Measurements from ENCODE around the gene NTM. TPM values are rescaled to one million over a fixed set of nuclear protein-coding genes. Genes with fewer than 3 reads are reported as not detected.
A peak's percentile ranks its signal among the peaks of the same experiment; 100 is the strongest.

Gene NTM
- total and polyA plus RNA-seq, 2 donors from 2014 or later, result 0.92 to 10.3 TPM

DNA sequence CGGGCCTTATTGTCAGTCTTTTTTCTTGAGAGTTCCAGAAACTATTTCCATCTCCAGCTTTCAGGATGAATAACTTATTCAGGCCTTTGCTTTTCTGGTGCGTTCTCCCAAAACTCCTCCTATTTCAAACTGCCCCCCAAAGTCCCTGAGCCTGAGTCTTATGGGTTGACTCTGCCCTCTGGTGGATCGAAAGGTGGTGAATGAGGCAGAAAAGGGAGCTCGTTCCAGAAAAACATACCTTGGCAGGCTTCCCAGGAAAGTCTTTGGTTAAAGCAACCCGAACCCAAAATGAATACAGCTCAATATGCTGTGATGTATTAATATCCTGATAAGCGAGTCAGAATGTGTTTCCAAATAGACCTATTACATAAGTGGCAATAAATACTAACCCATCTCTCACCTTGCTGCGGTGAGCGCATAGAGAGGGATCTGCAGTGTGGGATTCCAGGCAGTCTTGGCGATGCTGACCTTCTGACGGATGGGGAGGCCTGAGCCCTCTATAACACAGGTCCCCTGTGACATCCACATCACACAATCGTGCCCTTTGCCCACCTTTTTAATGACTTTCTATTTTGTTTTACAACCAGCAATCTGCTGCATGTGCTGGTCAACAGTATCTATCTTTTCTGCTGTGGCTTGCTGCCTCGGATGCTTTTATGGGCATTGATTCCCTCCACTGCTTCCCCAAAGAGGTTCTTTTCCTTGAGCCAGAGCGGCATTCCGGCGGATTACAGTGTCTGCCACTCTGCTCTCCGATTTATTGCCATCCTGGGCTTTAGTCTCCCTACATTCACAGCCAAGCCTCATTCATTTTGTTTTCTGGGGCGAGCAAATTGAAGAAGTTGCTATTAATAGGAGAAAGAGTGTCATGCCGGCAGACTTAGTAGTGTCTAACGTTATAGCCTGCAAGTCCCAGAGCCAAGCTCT is 756.8 kb downstream of the NTM start:
- peak; percentile 31 for TF ChIP-seq CTCF (IDR thresholded peaks at IDR 0.05; ENCODE audit: borderline replicate concordance, extremely low read depth, insufficient read depth)
- Histone ChIP-seq H3K9ac (ENCODE audit: low read length in 3 of 3) (no peak overlapping the region), H3K4me3 (ENCODE audit: low read length in 3 of 3) (peak overlapping the region in 2 of 3 donors; percentile 42 to 51), H3K36me3 (ENCODE audit: control insufficient read depth in 2 of 3, insufficient read depth in 3 of 3, low read length in 3 of 3) (no peaks in the 10 kb centered on the region), H3K4me1 (ENCODE audit: control insufficient read depth in 2 of 3, insufficient read depth in 2 of 3, low read depth in 1 of 3, low read length in 3 of 3) (peaks cover 4 to 8% (median 6%) of the 10 kb centered on the region in 3 donors), H3K9me3 (ENCODE audit: control insufficient read depth in 2 of 3, insufficient read depth in 1 of 3, low read length in 3 of 3) (no peaks in the 10 kb centered on the region), H3K27ac (ENCODE audit: low read depth in 2 of 2, low read length in 2 of 2) (no peak overlapping the region), H3K27me3 (ENCODE audit: control insufficient read depth, insufficient read depth, low read length) (no peaks in the 10 kb centered on the region)
- intact Hi-C loops (cut with DNase I), result loop anchor here (10.0 kb wide), 1 partner anchor 262 kb away; no protein-coding TSS in a partner anchor
- DNase-seq (peak in 3 of 5 donors; percentile 62 to 94 (median 83)), FAIRE-seq (no peak)

- FAIRE-seq (no peak), DNase-seq (no peak)
- TF ChIP-seq CTCF (IDR thresholded peaks at IDR 0.05; ENCODE audit: borderline replicate concordance, extremely low read depth, insufficient read depth), result no peak
- intact Hi-C loops (cut with DNase I), result loop anchor here (10.0 kb wide), 1 partner anchor 263 kb away; no protein-coding TSS in a partner anchor
- peaks cover 4 to 8% (median 6%) of the 10 kb centered on the region in 3 donors for H3K4me1 ChIP-seq (ENCODE audit: control insufficient read depth in 2 of 3, insufficient read depth in 2 of 3, low read depth in 1 of 3, low read length in 3 of 3)
- H3K36me3 ChIP-seq (ENCODE audit: control insufficient read depth in 2 of 3, insufficient read depth in 3 of 3, low read length in 3 of 3), result no peaks in the 10 kb centered on the region
- no peak overlapping the region for H3K27ac ChIP-seq (ENCODE audit: low read depth in 2 of 2, low read length in 2 of 2)
- H3K4me3 ChIP-seq (ENCODE audit: low read length in 3 of 3), result no peak overlapping the region
- no peak overlapping the region for H3K9ac ChIP-seq (ENCODE audit: low read length in 3 of 3)
- no peaks in the 10 kb centered on the region for H3K27me3 ChIP-seq (ENCODE audit: control insufficient read depth, insufficient read depth, low read length)
- no peaks in the 10 kb centered on the region for H3K9me3 ChIP-seq (ENCODE audit: control insufficient read depth in 2 of 3, insufficient read depth in 1 of 3, low read length in 3 of 3)
Observed at GRCh38 chr11:132127900-132128288, 757.5 kb downstream of the NTM start.

- Histone ChIP-seq H3K4me3 (ENCODE audit: low read length in 3 of 3) (no peak overlapping the region), H3K27me3 (ENCODE audit: control insufficient read depth, insufficient read depth, low read length) (no peaks in the 10 kb centered on the region), H3K27ac (ENCODE audit: low read depth in 2 of 2, low read length in 2 of 2) (no peak overlapping the region), H3K36me3 (ENCODE audit: control insufficient read depth in 2 of 3, insufficient read depth in 3 of 3, low read length in 3 of 3) (no peaks in the 10 kb centered on the region), H3K9ac (ENCODE audit: low read length in 3 of 3) (no peak overlapping the region), H3K4me1 (ENCODE audit: control insufficient read depth in 2 of 3, insufficient read depth in 2 of 3, low read depth in 1 of 3, low read length in 3 of 3) (peaks cover 0 to 8% (median 6%) of the 10 kb centered on the region in 3 donors), H3K9me3 (ENCODE audit: control insufficient read depth in 2 of 3, insufficient read depth in 1 of 3, low read length in 3 of 3) (no peaks in the 10 kb centered on the region)
- intact Hi-C loops (cut with DNase I), result no loop called here
- DNase-seq (no peak), FAIRE-seq (no peak)
- no peak for TF ChIP-seq CTCF (IDR thresholded peaks at IDR 0.05; ENCODE audit: borderline replicate concordance, extremely low read depth, insufficient read depth)
Observed at GRCh38 chr11:132131047-132131446, 760.6 kb downstream of the NTM start.
